Measurements from ENCODE around the gene PRSS33. TPM values are rescaled to one million over a fixed set of nuclear protein-coding genes. Genes with fewer than 3 reads are reported as not detected.

PRSS33 gene
- total and polyA plus RNA-seq, 9 of the 15 experiments (the other 6 are each of a cell fraction or from before 2014, with no cell fraction given), result not detected

DNA sequence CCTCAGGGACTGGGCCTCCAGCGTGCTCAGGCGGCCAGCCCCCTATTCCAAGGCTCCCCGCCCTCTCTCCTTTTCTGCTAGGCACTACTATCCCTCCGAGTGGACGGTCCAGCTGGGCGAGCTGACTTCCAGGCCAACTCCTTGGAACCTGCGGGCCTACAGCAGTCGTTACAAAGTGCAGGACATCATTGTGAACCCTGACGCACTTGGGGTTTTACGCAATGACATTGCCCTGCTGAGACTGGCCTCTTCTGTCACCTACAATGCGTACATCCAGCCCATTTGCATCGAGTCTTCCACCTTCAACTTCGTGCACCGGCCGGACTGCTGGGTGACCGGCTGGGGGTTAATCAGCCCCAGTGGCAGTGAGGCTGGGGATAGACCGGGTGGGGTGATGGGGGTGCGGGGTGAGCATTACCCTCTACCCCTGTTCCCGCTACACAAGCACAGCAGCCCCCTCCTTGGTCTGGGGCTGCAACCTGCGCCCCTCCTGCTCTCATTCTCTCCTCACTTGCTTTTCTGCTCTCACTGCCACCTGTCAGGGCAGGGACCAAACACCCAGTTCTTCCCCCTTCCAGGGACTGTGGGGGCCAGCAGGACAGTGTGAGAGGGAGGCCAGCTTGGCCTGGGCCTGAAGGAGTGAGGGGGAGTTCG is 12.0 kb upstream of the PRSS33 start (continued):
- TF ChIP-seq, protein P1, sequence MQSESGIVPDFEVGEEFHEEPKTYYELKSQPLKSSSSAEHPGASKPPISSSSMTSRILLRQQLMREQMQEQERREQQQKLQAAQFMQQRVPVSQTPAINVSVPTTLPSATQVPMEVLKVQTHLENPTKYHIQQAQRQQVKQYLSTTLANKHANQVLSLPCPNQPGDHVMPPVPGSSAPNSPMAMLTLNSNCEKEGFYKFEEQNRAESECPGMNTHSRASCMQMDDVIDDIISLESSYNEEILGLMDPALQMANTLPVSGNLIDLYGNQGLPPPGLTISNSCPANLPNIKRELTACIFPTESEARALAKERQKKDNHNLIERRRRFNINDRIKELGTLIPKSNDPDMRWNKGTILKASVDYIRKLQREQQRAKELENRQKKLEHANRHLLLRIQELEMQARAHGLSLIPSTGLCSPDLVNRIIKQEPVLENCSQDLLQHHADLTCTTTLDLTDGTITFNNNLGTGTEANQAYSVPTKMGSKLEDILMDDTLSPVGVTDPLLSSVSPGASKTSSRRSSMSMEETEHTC (IDR thresholded peaks at IDR 0.05), result no peak
- TF ChIP-seq MAFF (IDR thresholded peaks at IDR 0.05; ENCODE audit: low read length), result no peak
- TF ChIP-seq CBX5 (IDR thresholded peaks at IDR 0.05; ENCODE audit: borderline replicate concordance, low read depth), result no peak
- TF ChIP-seq IRF2 (CRISPR knock-in tag; IDR thresholded peaks at IDR 0.05), result no peak
- no peak for TF ChIP-seq RBM39 (optimal IDR thresholded peaks at IDR 0.05; ENCODE audit: low read depth, low read length)
- no peak for TF ChIP-seq SMC3 (conservative IDR thresholded peaks at IDR 0.05; ENCODE audit: insufficient read depth, low read depth, low read length)
- TF ChIP-seq BCL6 (CRISPR knock-in tag; IDR thresholded peaks at IDR 0.05), result no peak

- intact Hi-C loops (cut with micrococcal nuclease), result no loop called here
- no peak for ATAC-seq
- TF ChIP-seq RHOXF2B (CRISPR knock-in tag; conservative IDR thresholded peaks at IDR 0.05) (no peak), EHMT2 (IDR thresholded peaks at IDR 0.05) (no peak), AFF1 (IDR thresholded peaks at IDR 0.05; ENCODE audit: low read depth in 1 of 2, partially characterized antibody in 2 of 2) (no peak), POLR3G (IDR thresholded peaks at IDR 0.05; ENCODE audit: extremely low read depth, insufficient read length, insufficient replicate concordance) (no peak), LARP7 (IDR thresholded peaks at IDR 0.05) (no peak), ZNF277 (CRISPR knock-in tag; IDR thresholded peaks at IDR 0.05; ENCODE audit: borderline replicate concordance) (no peak)
These were observed 11.4 kb upstream of the PRSS33 start for GRCh38 chr16:2798723-2799204.

More at GRCh38 chr16:2798723-2799204, 11.4 kb upstream of the PRSS33 start:
- BruUV-seq (replicated peaks), result no TSS peak
- Histone ChIP-seq H3K36me3 (ENCODE audit: control insufficient read depth, insufficient read depth, low read length) (no peaks in the 10 kb centered on the region), H3K4me2 (ENCODE audit: insufficient read depth, low read length) (no peak overlapping the region), H3K9me3 (replicated peaks; ENCODE audit: control insufficient read depth, insufficient read depth, low read depth, low read length) (no peaks in the 10 kb centered on the region), H3K4me3 (no peak overlapping the region), H3K4me1 (replicated peaks in 1 of 2; ENCODE audit: control insufficient read depth in 2 of 2, insufficient read depth in 2 of 2, low read length in 2 of 2) (peaks cover 13 to 14% of the 10 kb centered on the region in 2 experiments), H3K27ac (ENCODE audit: extremely low read depth, low read depth, low read length) (no peak overlapping the region), H3K27me3 (ENCODE audit: control insufficient read depth in 2 of 2, insufficient read depth in 2 of 2, low read length in 2 of 2) (peaks cover 0 to 2% of the 10 kb centered on the region in 2 experiments; a peak in 1 of 5 replicates), H2AFZ (ENCODE audit: low read depth, low read length) (no peak overlapping the region), H3K9me1 (ENCODE audit: control insufficient read depth, insufficient read depth, low read length) (no peaks in the 10 kb centered on the region), H3K9ac (ENCODE audit: insufficient read depth in 1 of 2, low read depth in 2 of 2, low read length in 2 of 2) (no peak overlapping the region), H4K20me1 (replicated peaks; ENCODE audit: control insufficient read depth, insufficient read depth, low read length) (no peaks in the 10 kb centered on the region), H3K79me2 (ENCODE audit: control insufficient read depth, insufficient read depth, low read length) (no peaks in the 10 kb centered on the region)
- 63% methylated on average over 11 of the region's 39 CpGs for WGBS (ENCODE audit: insufficient coverage, low coverage, missing lambda C conversion rate)
- no peak for DNase-seq (ENCODE audit: extremely low read depth in 1 of 4, low spot score in 3 of 4)
- POLR2A ChIA-PET, result no interaction called here
- no peak for FAIRE-seq
- CTCF ChIA-PET (ENCODE audit: low intra/inter-chr PET ratio), result no interaction called here
- in situ Hi-C loops (cut with MboI), result no loop called here

Data from K562 (cell line).